GM20000 (cell line): ENCODE measurements around the gene CYLC1.
A peak's percentile ranks its signal among the peaks of the same experiment; 100 is the strongest.

ENCODE experiments used
- DNase-seq: peaks from one replicate; pipeline ENCODE4 v3.0.0; 2012; ENCODE audit warnings: low spot score
- CTCF ChIP-seq: IDR thresholded peaks from 2 replicates; pipeline ENCODE4 v1.5.1; 2012; ENCODE audit warnings: mild to moderate bottlenecking, control low read depth; ENCODE audit errors: extremely low read depth, missing control alignments

The CYLC1 gene

GRCh38 chrX:83906921-83907320 lies 46.0 kb downstream of the CYLC1 start:
- no peak for TF ChIP-seq CTCF
- no peak for DNase-seq

- TF ChIP-seq CTCF: no peak
- peak; percentile 0 for DNase-seq
Measured at GRCh38 chrX:83916525-83916924, 55.6 kb downstream of the CYLC1 start.

- no peak for TF ChIP-seq CTCF
- DNase-seq: no peak
Measured at GRCh38 chrX:83934220-83934619, 73.3 kb downstream of the CYLC1 start.
